Hindlimb muscle (tissue), 1 donor: ENCODE data around the gene ARFGAP2. TPM values are rescaled to one million over a fixed set of nuclear protein-coding genes. Genes with fewer than 3 reads are reported as not detected.
A peak's percentile ranks its signal among the peaks of the same experiment; 100 is the strongest.

Source experiments
- DNase-seq: peaks from one replicate; pipeline ENCODE4 v3.0.0-alpha.2; 2013
- polyA plus RNA-seq: library from polyadenylated mRNA; unstranded; fragments of 120-200 nt; gene quantifications from one replicate; pipeline ENCODE4 v1.2.1, GENCODE V29; 2013; ENCODE audit not compliant: insufficient read length

ARFGAP2 gene
- polyA plus RNA-seq, 1 donor: 87.8 TPM

GRCh38 chr11:47166368-47166767 lies 10.3 kb downstream of the ARFGAP2 start:
- DNase-seq: no peak

- DNase-seq: no peak
Measured at GRCh38 chr11:47165253-47165840, 11.3 kb downstream of the ARFGAP2 start.

- no peak for DNase-seq
Measured at GRCh38 chr11:47164321-47164720, 12.4 kb downstream of the ARFGAP2 start.

DNA sequence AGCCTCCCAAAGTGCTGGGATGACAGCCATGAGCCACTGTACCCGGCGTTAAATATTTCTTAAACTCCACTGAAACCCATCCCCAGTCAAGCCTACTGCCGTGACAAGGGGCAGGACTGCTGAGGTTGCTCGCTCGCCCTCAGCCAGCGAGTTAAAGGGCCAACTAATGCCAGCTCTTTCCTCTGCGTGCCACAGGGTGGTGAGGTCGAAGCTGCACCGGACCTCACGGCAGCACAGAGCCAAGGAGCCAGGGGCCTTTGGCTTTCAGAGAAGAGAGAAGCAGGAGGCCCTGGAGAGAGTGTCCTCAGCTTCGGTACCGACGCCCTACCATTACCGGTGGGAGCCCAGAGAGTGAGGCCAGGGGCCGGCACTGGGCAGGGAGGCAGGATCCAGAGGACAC lies 12.8 kb downstream of the ARFGAP2 start:
- DNase-seq: no peak

DNA sequence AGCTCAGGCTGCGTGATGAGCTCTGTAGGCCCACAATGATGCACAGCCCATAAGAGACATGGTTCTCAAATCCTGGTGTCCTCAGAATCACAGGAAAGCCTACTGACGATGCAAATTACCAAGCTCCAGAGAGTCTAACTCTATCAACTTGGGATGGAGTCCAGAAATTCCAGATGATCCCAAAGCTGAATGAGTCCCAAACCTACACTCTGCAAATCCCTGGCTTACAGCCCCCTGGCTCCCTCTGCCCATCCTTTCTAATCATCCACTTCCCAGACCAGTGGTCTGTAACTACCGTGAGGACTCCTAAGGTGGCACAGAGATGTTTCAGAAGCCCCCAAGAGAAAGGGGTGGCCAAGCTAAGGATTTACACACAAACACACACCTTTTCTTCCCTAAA lies 13.5 kb downstream of the ARFGAP2 start:
- DNase-seq: no peak

- DNase-seq: no peak
Measured at GRCh38 chr11:47162426-47162825, 14.3 kb downstream of the ARFGAP2 start.

DNA sequence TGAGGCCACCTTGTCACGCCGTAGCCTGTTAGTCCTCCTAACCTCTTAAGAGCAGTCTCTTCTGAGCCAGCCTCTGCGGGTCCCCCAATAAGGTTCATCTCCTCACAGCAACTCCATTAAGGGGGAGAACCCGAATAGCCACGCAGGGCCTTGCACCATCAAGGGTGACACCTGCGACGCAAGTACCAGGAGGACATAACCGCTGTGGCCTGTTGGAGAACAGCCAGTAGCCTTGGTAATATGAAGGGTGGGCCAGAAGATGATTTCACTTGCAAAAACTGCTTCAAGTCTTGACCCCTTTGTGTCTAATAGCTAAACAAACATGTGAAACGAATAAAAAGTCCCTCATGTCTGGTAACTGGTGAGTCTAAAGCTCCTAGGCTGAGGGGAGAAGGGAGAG lies 14.8 kb downstream of the ARFGAP2 start:
- DNase-seq: no peak

DNA sequence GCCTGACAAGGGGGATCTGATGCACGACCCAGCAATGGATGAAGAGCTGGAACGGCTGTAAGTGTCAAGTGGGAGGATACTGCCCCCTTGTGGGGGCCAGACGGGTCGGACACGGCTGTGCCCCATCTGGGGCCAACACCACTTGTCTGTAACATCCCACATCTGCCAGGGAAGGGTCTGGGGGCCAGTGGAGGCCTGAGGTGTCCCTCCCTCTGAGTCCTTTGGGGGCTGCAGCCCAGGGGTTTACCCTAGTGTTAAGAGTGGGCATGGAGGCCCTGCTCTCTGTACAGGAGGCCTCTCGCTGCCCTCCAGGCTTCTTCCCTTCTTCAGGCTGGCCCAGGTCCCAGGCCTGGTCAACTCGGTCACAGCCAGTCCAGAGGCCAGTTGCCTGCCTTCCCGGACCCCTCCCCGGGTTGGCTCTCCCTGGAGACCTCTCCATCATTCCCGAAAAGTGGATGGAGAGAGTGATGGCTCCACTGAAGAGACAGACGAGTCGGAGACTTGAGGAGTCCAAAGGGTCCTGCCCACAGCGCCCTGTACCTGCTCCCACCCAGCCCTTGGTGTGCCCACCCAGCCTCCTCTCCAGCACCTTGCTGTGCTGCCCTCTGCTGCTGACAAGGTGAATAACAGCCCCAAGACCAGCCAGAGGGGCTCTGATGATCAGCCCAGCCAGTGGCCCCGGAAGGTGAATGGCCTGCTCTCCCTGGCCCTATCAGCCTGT lies 15.4 kb downstream of the ARFGAP2 start:
- peak; percentile 76 for DNase-seq

- DNase-seq: no peak
Measured at GRCh38 chr11:47160753-47161133, 15.9 kb downstream of the ARFGAP2 start.

GRCh38 chr11:47158242-47158641 lies 18.4 kb downstream of the ARFGAP2 start:
- no peak for DNase-seq

DNA sequence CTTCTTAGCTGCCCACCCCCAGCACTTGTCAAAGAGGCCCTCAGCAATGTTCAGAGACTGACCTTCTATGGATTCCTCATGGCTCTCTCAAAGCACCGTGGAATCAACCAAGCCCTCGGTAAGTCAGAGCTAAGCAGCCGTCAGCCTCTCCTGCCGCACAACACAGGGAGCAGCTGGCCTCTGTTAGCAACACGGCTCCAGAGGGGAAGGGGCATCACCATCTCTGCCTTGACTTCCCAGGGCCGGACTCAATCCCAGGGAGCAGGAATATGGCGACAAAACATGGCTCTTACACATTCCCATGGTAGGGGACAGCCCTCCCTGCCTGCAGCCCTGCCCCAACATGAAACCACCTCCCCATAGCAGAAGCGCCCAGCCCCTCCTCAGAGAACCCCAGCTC lies 18.9 kb downstream of the ARFGAP2 start:
- no peak for DNase-seq

GRCh38 chr11:47156951-47157350 lies 19.7 kb downstream of the ARFGAP2 start:
- no peak for DNase-seq

- DNase-seq: no peak
Measured at GRCh38 chr11:47156333-47156732, 20.3 kb downstream of the ARFGAP2 start.

DNA sequence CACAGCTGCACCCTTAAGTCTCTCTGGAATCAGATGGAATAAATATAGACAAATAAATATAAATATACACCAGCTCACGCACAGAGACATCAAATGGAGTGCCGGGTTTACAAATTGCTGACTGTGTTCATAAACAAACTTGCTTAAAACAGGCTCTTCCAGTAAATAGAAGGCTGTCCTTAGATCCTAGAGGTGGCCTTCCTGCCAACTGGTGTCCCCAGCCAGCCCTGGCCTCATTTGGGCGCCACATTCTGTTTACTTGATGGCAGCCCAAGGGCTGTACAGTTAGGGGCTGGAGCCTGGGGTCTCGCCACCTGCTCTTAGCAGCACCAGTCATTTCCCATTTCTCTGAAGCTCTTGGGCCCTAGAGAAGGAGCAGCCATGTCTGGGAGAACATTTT lies 20.8 kb downstream of the ARFGAP2 start:
- DNase-seq: no peak

- DNase-seq: no peak
Measured at GRCh38 chr11:47154616-47155570, 21.8 kb downstream of the ARFGAP2 start.

DNA sequence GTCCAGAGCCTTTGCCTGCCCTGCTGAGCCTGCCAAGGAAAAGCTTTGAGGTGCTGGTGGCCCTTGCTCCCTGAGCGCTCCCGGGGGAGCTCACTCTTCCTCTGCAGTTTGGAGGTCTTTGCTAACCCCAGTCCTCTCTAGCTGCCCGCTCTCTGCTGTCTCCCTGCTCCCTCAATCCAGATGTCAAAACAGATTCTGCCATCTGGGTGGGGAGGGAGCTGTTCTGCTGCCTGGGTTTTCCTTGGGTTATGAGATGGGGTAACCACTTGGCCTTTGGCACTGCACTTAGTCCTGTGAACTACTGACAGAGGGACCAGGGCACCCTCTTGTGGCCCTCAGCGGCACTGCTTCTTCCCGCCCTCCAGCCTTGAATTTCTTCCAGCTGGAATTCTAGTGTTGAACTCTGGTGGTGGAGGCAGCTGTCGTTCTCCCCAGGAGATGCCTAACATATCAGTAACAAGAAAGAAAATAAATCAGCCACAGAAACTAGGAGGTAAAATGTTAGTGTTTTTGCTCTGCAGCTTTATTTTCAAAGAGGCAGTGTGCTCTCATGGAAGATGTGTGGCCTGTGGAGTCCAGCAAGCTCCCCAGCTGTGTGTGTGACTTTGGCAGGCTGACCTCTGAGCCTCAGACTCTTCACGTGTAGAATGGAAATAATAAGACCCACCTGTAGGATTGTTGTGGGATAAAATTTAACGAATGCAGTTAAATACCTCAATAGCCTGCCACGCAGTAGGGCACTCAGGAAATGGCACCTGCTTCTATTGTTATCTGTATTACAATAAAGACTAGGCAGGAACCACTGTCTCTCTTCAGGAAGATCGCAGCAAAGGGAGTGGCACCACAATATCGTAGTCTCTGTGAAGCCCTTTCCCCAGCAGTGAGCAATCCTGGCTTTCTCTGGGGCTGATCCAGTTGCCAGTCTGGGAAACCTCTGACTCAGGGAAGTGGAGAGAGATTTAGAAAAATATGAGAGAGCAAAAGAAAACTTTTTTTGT lies 23.4 kb downstream of the ARFGAP2 start:
- DNase-seq: peak; percentile 89

- DNase-seq: no peak
Measured at GRCh38 chr11:47152126-47152952, 24.3 kb downstream of the ARFGAP2 start.

GRCh38 chr11:47149782-47150181 lies 26.9 kb downstream of the ARFGAP2 start:
- DNase-seq: no peak

- DNase-seq: no peak
Measured at GRCh38 chr11:47148903-47149531, 27.7 kb downstream of the ARFGAP2 start.

- no peak for DNase-seq
Measured at GRCh38 chr11:47148270-47148669, 28.4 kb downstream of the ARFGAP2 start.

- DNase-seq: no peak
Measured at GRCh38 chr11:47147681-47148080, 29.0 kb downstream of the ARFGAP2 start.
